ENCODE data around the gene CDC20B. TPM values are rescaled to one million over a fixed set of nuclear protein-coding genes. Genes with fewer than 3 reads are reported as not detected.

Gene CDC20B
- polyA plus RNA-seq, 2 of the 4 experiments (the other 2 are of a cell fraction), result 0.05 TPM; not detected in 1

DNA sequence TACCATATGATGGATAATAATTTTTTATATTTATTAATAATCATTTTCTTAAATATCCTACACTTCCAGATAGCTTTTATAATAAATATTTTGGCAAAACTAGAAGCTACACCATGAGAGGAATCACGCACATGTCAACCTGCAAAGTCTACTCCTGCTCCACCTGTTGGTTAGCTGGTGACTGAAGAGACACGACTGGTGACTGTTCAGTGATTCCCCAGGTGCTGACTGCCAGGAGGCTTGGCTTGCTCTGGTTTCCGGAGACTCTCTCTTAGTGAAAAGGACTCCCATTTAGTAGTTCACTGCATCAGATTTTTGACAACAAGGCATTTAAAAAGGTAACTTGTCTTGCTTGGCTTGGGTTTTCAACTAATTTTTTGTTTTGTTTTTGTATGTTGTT is 49.6 kb downstream of the CDC20B start:
- no peak for TF ChIP-seq EHF (CRISPR knock-in tag; IDR thresholded peaks at IDR 0.05)
- TF ChIP-seq ZC3H11A (IDR thresholded peaks at IDR 0.05), result no peak
- TF ChIP-seq, protein P1, sequence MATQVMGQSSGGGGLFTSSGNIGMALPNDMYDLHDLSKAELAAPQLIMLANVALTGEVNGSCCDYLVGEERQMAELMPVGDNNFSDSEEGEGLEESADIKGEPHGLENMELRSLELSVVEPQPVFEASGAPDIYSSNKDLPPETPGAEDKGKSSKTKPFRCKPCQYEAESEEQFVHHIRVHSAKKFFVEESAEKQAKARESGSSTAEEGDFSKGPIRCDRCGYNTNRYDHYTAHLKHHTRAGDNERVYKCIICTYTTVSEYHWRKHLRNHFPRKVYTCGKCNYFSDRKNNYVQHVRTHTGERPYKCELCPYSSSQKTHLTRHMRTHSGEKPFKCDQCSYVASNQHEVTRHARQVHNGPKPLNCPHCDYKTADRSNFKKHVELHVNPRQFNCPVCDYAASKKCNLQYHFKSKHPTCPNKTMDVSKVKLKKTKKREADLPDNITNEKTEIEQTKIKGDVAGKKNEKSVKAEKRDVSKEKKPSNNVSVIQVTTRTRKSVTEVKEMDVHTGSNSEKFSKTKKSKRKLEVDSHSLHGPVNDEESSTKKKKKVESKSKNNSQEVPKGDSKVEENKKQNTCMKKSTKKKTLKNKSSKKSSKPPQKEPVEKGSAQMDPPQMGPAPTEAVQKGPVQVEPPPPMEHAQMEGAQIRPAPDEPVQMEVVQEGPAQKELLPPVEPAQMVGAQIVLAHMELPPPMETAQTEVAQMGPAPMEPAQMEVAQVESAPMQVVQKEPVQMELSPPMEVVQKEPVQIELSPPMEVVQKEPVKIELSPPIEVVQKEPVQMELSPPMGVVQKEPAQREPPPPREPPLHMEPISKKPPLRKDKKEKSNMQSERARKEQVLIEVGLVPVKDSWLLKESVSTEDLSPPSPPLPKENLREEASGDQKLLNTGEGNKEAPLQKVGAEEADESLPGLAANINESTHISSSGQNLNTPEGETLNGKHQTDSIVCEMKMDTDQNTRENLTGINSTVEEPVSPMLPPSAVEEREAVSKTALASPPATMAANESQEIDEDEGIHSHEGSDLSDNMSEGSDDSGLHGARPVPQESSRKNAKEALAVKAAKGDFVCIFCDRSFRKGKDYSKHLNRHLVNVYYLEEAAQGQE (IDR thresholded peaks at IDR 0.05), result no peak
- TF ChIP-seq RFX5 (IDR thresholded peaks at IDR 0.05), result no peak
- TF ChIP-seq HOXB13 (CRISPR knock-in tag; IDR thresholded peaks at IDR 0.05; ENCODE audit: low read depth), result no peak
- no peak for TF ChIP-seq POLR2AphosphoS2 (conservative IDR thresholded peaks at IDR 0.05; ENCODE audit: low read length)
- DNase-seq (ENCODE audit: low read depth in 1 of 2, low spot score in 1 of 2) (no peak), ATAC-seq (no peak), FAIRE-seq (no peak)
- ChIA-PET CTCF (interaction anchor here (1.7 kb wide), 1 partner anchor 23 kb away, joined by 6 read pairs; no protein-coding TSS in a partner anchor), POLR2A (no interaction called here)
- Histone ChIP-seq H3K4me3 (no peak overlapping the region), H3K4me2 (no peak overlapping the region), H3K4me1 (no peaks in the 10 kb centered on the region), H3K9me3 (no peaks in the 10 kb centered on the region), H3K27ac (no peak overlapping the region)
- WGBS (ENCODE audit: missing lambda C conversion rate), result 33% methylated on average over 3 of the region's 3 CpGs

DNA sequence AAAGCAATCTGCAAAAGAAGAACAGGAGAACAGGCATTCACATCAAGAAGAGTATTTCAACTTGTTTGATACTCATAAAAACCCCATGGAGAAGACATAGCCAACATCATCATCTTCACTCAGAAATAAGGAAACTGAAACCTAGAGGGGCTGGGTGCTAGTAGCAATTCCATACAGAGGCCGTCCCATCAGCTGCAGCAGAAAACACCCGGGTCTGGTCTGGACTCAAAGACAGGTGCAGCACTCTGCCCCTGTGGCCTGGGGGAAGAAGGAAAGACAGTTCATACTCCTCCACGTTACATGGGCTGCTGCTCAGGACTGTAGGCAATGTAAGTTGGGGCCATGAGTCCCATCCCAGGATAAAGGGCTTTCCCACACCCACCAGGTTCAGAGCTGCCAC is 58.9 kb downstream of the CDC20B start:
- ChIA-PET CTCF (no interaction called here), POLR2A (no interaction called here)
- DNase-seq (ENCODE audit: low read depth in 1 of 2, low spot score in 1 of 2) (no peak), FAIRE-seq (no peak), ATAC-seq (no peak)
- no peaks in the 10 kb centered on the region for H3K4me1 ChIP-seq
- no peak overlapping the region for H3K27ac ChIP-seq
- no peaks in the 10 kb centered on the region for H3K9me3 ChIP-seq
- TF ChIP-seq, protein P2, sequence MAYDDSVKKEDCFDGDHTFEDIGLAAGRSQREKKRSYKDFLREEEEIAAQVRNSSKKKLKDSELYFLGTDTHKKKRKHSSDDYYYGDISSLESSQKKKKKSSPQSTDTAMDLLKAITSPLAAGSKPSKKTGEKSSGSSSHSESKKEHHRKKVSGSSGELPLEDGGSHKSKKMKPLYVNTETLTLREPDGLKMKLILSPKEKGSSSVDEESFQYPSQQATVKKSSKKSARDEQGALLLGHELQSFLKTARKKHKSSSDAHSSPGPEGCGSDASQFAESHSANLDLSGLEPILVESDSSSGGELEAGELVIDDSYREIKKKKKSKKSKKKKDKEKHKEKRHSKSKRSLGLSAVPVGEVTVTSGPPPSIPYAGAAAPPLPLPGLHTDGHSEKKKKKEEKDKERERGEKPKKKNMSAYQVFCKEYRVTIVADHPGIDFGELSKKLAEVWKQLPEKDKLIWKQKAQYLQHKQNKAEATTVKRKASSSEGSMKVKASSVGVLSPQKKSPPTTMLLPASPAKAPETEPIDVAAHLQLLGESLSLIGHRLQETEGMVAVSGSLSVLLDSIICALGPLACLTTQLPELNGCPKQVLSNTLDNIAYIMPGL (CRISPR knock-in tag; IDR thresholded peaks at IDR 0.05; ENCODE audit: borderline replicate concordance), result no peak
- TF ChIP-seq, protein P1 (IDR thresholded peaks at IDR 0.05), result no peak
- no peak for TF ChIP-seq SMC3 (IDR thresholded peaks at IDR 0.05)
- TF ChIP-seq, protein P3, sequence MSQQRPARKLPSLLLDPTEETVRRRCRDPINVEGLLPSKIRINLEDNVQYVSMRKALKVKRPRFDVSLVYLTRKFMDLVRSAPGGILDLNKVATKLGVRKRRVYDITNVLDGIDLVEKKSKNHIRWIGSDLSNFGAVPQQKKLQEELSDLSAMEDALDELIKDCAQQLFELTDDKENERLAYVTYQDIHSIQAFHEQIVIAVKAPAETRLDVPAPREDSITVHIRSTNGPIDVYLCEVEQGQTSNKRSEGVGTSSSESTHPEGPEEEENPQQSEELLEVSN (IDR thresholded peaks at IDR 0.05; ENCODE audit: borderline replicate concordance, low read depth), result no peak
- TF ChIP-seq ZC3H11A (IDR thresholded peaks at IDR 0.05), result no peak
- TF ChIP-seq, protein P4, sequence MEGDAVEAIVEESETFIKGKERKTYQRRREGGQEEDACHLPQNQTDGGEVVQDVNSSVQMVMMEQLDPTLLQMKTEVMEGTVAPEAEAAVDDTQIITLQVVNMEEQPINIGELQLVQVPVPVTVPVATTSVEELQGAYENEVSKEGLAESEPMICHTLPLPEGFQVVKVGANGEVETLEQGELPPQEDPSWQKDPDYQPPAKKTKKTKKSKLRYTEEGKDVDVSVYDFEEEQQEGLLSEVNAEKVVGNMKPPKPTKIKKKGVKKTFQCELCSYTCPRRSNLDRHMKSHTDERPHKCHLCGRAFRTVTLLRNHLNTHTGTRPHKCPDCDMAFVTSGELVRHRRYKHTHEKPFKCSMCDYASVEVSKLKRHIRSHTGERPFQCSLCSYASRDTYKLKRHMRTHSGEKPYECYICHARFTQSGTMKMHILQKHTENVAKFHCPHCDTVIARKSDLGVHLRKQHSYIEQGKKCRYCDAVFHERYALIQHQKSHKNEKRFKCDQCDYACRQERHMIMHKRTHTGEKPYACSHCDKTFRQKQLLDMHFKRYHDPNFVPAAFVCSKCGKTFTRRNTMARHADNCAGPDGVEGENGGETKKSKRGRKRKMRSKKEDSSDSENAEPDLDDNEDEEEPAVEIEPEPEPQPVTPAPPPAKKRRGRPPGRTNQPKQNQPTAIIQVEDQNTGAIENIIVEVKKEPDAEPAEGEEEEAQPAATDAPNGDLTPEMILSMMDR (IDR thresholded peaks at IDR 0.05), result no peak
- TF ChIP-seq, protein P5, sequence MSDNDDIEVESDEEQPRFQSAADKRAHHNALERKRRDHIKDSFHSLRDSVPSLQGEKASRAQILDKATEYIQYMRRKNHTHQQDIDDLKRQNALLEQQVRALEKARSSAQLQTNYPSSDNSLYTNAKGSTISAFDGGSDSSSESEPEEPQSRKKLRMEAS (IDR thresholded peaks at IDR 0.05), result no peak
- TF ChIP-seq, protein P6, sequence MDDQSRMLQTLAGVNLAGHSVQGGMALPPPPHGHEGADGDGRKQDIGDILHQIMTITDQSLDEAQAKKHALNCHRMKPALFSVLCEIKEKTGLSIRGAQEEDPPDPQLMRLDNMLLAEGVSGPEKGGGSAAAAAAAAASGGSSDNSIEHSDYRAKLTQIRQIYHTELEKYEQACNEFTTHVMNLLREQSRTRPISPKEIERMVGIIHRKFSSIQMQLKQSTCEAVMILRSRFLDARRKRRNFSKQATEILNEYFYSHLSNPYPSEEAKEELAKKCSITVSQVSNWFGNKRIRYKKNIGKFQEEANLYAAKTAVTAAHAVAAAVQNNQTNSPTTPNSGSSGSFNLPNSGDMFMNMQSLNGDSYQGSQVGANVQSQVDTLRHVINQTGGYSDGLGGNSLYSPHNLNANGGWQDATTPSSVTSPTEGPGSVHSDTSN (IDR thresholded peaks at IDR 0.05), result no peak
- TF ChIP-seq BHLHE40 (IDR thresholded peaks at IDR 0.05; ENCODE audit: low read depth, low read length), result no peak
- WGBS (ENCODE audit: missing lambda C conversion rate), result 6% methylated on average over 3 of the region's 3 CpGs
- no peak overlapping the region for H3K4me2 ChIP-seq
- H3K4me3 ChIP-seq, result no peak overlapping the region

Measured in A549 (cell line).